GM12878 (cell line): ENCODE data around the gene AP4B1. TPM values are rescaled to one million over a fixed set of nuclear protein-coding genes. Genes with fewer than 3 reads are reported as not detected.

Source experiments
- ATAC-seq: fragments of 200-7000 bp; cut with Tn5 transposase; 3 replicates; pipeline ENCODE4 v1.9.1; 2020; ENCODE audit warnings: mild to moderate bottlenecking, moderate library complexity
- BruUV-seq: library from RNA; stranded (reverse); fragments of 400-500 nt; replicated peaks from 2 replicates; lab custom pipeline; 2021; lab: Mats Ljungman, UMichigan
- CTCF ChIA-PET: fragments of 300-600 bp; sonication (Branson Sonifier 250); formaldehyde crosslinking; extraction: SDS; loops from one replicate; lab custom pipeline; 2021; ENCODE audit warnings: inconsistent platforms; lab: Yijun Ruan, JAX
- POLR2A ChIA-PET: fragments of 350-600 bp; formaldehyde crosslinking; extraction: SDS; loops from one replicate; lab custom pipeline; 2021; ENCODE audit warnings: inconsistent platforms; lab: Charles Lee
- RAD21 ChIA-PET: fragments of 300-600 bp; sonication (Branson Sonifier 250); formaldehyde crosslinking; loops from one replicate; lab custom pipeline; 2023; ENCODE audit warnings: antibody characterized with exemption; ENCODE audit not compliant: unreplicated experiment; lab: Charles Lee
- SMC1A ChIA-PET: fragments of 300-600 bp; sonication (Branson Sonifier 250); formaldehyde crosslinking; loops from one replicate; lab custom pipeline; 2023; ENCODE audit not compliant: unreplicated experiment, uncharacterized antibody; lab: Charles Lee
- DNase-seq: peaks from one replicate; pipeline ENCODE4 v3.0.0-alpha.2; 2011; ENCODE audit warnings: low read depth, low spot score
- FAIRE-seq: peaks from 3 replicates; lab custom pipeline; 2011; peaks lifted over from hg19 to GRCh38; lab: Jason Lieb, UNC
- H2AFZ ChIP-seq: 2 replicates; pipeline ENCODE4 v1.6.0; 2011; ENCODE audit warnings: low read depth, low read length, control low read depth; ENCODE audit not compliant: control insufficient read depth
- H3K27ac ChIP-seq: 2 replicates; pipeline ENCODE4 v1.5.1; 2011; ENCODE audit warnings: control low read depth; ENCODE audit not compliant: control insufficient read depth, insufficient read depth
- H3K27me3 ChIP-seq, 2 experiments: replicated peaks in 1 of 2; 2 replicates each; pipeline versions ENCODE4 v1.6.0 to v1.6.1; 2011; ENCODE audit warnings: low read length in 1 of 2; ENCODE audit not compliant: control insufficient read depth in 2 of 2, insufficient read depth in 2 of 2
- H3K36me3 ChIP-seq, 2 experiments: 2 replicates each; pipeline ENCODE4 v1.5.1; 2011; ENCODE audit warnings: low read length in 1 of 2; ENCODE audit not compliant: control insufficient read depth in 2 of 2, insufficient read depth in 2 of 2
- H3K4me1 ChIP-seq: 2 replicates; pipeline ENCODE4 v1.6.1; 2011; ENCODE audit warnings: mild to moderate bottlenecking, low read length, moderate library complexity, mixed read lengths; ENCODE audit not compliant: control insufficient read depth, insufficient read depth
- H3K4me2 ChIP-seq: 2 replicates; pipeline ENCODE4 v1.6.0; 2011; ENCODE audit warnings: control low read depth; ENCODE audit not compliant: control insufficient read depth, insufficient read depth
- H3K4me3 ChIP-seq: fragments of 200-600 bp; sonication (generic); 2 replicates; pipeline ENCODE4 v1.5.1; 2016
- H3K79me2 ChIP-seq: 2 replicates; pipeline ENCODE4 v1.6.0; 2011; ENCODE audit warnings: low read length; ENCODE audit not compliant: control insufficient read depth, insufficient read depth
- H3K9ac ChIP-seq: 2 replicates; pipeline ENCODE4 v1.8.0; 2011; ENCODE audit warnings: low read length, control low read depth, mixed read lengths; ENCODE audit not compliant: control insufficient read depth, insufficient read depth
- H3K9me3 ChIP-seq: replicated peaks from 3 replicates; pipeline ENCODE4 v1.5.1; 2011; ENCODE audit warnings: mild to moderate bottlenecking, low read length; ENCODE audit not compliant: control insufficient read depth, insufficient read depth
- H4K20me1 ChIP-seq: 2 replicates; pipeline ENCODE4 v1.6.0; 2011; ENCODE audit not compliant: control insufficient read depth, insufficient read depth
- NKRF ChIP-seq: fragments of 450-650 bp; conservative IDR thresholded peaks from 2 replicates; pipeline ENCODE4 v1.6.1; 2017; ENCODE audit warnings: mild to moderate bottlenecking, moderate library complexity
- STAT1 ChIP-seq: fragments of 450-650 bp; conservative IDR thresholded peaks from 2 replicates; pipeline ENCODE4 v1.6.1; 2014; ENCODE audit warnings: antibody characterized with exemption, mild to moderate bottlenecking
- WGBS: methylation state at CpG from one replicate; pipeline ENCODE4 v1.1.6; 2016; ENCODE audit warnings: low lambda C conversion rate; ENCODE audit not compliant: insufficient replicate concordance, insufficient coverage; ENCODE audit errors: missing lambda C conversion rate; 5-methylcytosine and 5-hydroxymethylcytosine counted together
- in situ Hi-C: fragments of 300-500 bp; cut with MboI; formaldehyde crosslinking; loops from 9 replicates; pipeline ENCODE4 v1.14.3; 2018; ENCODE audit warnings: mixed read lengths
- intact Hi-C: fragments of 100-400 bp; cut with micrococcal nuclease; formaldehyde crosslinking; loops from one replicate; pipeline ENCODE4 v1.14.2; 2022; ENCODE audit not compliant: unreplicated experiment
- polyA plus RNA-seq, 11 experiments: library from polyadenylated mRNA; depleted of rRNA in 4 of 11; unstranded in 6 of 11; stranded (reverse) in 5 of 11; fragments of >200 nt; fragmentation: Nextera tagmentation in 4 of 11; fragmentation: Illumina TruSeq in 1 of 11; extraction: Ambion mirVana in 4 of 11; extraction: Trizol in 1 of 11; gene quantifications; 1 replicate in 1 of 11; 2 replicates in 10 of 11; pipeline versions ENCODE4 v1.2.1 to v1.2.3, GENCODE V29; 2011 to 2016; ENCODE audit warnings: inconsistent platforms in 2 of 11, missing spikeins in 2 of 11, low read depth in 1 of 11
- total RNA-seq, 4 experiments: library from RNA; depleted of rRNA in 3 of 4; stranded (reverse); fragments of >200 nt in 3 of 4; fragmentation: Illumina TruSeq in 1 of 4; extraction: Trizol in 1 of 4; gene quantifications; 2 replicates each; pipeline versions ENCODE4 v1.2.1 to v1.2.3, GENCODE V29; 2013 to 2021
- TF ChIP-seq, protein P1 (sequence below): fragments of 450-650 bp; IDR thresholded peaks from 2 replicates; pipeline ENCODE4 v1.6.1; 2017; ENCODE audit warnings: mild to moderate bottlenecking, moderate library complexity

The AP4B1 gene
- total and polyA plus RNA-seq, 10 of the 15 experiments (the other 5 are each of a cell fraction or from before 2014, with no cell fraction given) = 27.2 to 61.0 (median 33.0) TPM

DNA sequence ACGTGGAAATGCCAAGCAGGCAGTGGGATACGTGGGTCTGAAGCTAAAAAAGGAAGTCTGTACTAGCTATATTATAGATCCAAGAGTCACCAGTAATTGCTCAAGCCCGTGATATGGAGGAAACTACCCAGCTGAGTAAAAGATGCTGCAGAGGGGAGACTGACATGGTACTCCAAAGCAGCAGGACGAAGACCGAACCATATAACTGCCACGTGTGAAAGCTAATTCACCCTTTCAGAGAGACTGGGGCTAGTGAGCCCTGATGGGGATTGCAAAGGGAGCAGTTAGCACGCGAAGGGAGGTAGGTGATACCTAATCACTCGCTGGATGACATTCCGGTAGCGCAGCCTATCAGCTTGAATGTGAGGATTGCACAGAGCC, 316 bp downstream of the AP4B1 start:
- peak; percentile 48 for ATAC-seq
- H3K36me3 ChIP-seq = peaks cover 1 to 14% of the 10 kb centered on the region in 2 experiments; a peak in 2 of 4 replicates
- H3K4me1 ChIP-seq = peaks cover 3% of the 10 kb centered on the region
- peak overlapping the region; percentile 91 for H2AFZ ChIP-seq
- H3K27me3 ChIP-seq = no peaks in the 10 kb centered on the region
- peak overlapping the region; percentile 85 for H3K9ac ChIP-seq
- H3K4me3 ChIP-seq = peak overlapping the region; percentile 88
- DNase-seq = no peak
- no peaks in the 10 kb centered on the region for H4K20me1 ChIP-seq
- peaks cover 38% of the 10 kb centered on the region for H3K79me2 ChIP-seq
- ChIA-PET RAD21 (interaction anchor here (0.8 to 4.0 kb wide), 17 partner anchors 15 to 1189 kb away, joined by 3 to 110 read pairs (median 7); partner anchors contain the start of genes BCL2L15, HIPK1, PHTF1 and RSBN1), SMC1A (interaction anchor here (0.7 to 7.9 kb wide), 35 partner anchors 9 to 772 kb away, joined by 3 to 205 read pairs (median 5); partner anchors contain the start of genes BCL2L15, HIPK1 and PHTF1), CTCF (interaction anchor here (0.6 to 7.7 kb wide), 18 partner anchors 11 to 92 kb away, joined by 3 to 79 read pairs (median 6); partner anchors contain the start of genes HIPK1, OLFML3 and RSBN1), POLR2A (interaction anchor here (0.7 to 5.8 kb wide), 20 partner anchors 9 to 145 kb away, joined by 3 to 68 read pairs (median 4); partner anchors contain the start of genes BCL2L15, HIPK1 and PHTF1)
- H3K9me3 ChIP-seq = no peaks in the 10 kb centered on the region
- WGBS = 1% methylated on average over 11 of the region's 11 CpGs
- intact Hi-C loops (loop anchor here (2.0 to 10.0 kb wide), 2 partner anchors 45 to 149 kb away; partner anchors contain the start of gene PHTF1), in situ Hi-C loops (loop anchor here (5.0 kb wide), 1 partner anchor 67 kb away; no protein-coding TSS in a partner anchor)
- TSS peak; percentile 75 for BruUV-seq
- TF ChIP-seq NKRF (peak; percentile 69), STAT1 (no peak)
- TF ChIP-seq, protein P1, sequence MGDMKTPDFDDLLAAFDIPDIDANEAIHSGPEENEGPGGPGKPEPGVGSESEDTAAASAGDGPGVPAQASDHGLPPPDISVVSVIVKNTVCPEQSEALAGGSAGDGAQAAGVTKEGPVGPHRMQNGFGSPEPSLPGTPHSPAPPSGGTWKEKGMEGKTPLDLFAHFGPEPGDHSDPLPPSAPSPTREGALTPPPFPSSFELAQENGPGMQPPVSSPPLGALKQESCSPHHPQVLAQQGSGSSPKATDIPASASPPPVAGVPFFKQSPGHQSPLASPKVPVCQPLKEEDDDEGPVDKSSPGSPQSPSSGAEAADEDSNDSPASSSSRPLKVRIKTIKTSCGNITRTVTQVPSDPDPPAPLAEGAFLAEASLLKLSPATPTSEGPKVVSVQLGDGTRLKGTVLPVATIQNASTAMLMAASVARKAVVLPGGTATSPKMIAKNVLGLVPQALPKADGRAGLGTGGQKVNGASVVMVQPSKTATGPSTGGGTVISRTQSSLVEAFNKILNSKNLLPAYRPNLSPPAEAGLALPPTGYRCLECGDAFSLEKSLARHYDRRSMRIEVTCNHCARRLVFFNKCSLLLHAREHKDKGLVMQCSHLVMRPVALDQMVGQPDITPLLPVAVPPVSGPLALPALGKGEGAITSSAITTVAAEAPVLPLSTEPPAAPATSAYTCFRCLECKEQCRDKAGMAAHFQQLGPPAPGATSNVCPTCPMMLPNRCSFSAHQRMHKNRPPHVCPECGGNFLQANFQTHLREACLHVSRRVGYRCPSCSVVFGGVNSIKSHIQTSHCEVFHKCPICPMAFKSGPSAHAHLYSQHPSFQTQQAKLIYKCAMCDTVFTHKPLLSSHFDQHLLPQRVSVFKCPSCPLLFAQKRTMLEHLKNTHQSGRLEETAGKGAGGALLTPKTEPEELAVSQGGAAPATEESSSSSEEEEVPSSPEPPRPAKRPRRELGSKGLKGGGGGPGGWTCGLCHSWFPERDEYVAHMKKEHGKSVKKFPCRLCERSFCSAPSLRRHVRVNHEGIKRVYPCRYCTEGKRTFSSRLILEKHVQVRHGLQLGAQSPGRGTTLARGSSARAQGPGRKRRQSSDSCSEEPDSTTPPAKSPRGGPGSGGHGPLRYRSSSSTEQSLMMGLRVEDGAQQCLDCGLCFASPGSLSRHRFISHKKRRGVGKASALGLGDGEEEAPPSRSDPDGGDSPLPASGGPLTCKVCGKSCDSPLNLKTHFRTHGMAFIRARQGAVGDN = peak; percentile 46; the same call in 1 of the 2 replicates
- TF ChIP-seq, all 136 proteins: peak for 2
- Histone ChIP-seq H3K27ac (peak overlapping the region; percentile 88), H3K4me2 (peak overlapping the region; percentile 96)
- peak; percentile 72 for FAIRE-seq
